Measurements from ENCODE around the gene STON1. TPM values are rescaled to one million over a fixed set of nuclear protein-coding genes. Genes with fewer than 3 reads are reported as not detected.

STON1 gene
- total RNA-seq, 1 donor from 2014 or later: 35.2 TPM

GRCh38 chr2:48483916-48484315, 46.0 kb upstream of the STON1 start:
- TF ChIP-seq, protein P1, sequence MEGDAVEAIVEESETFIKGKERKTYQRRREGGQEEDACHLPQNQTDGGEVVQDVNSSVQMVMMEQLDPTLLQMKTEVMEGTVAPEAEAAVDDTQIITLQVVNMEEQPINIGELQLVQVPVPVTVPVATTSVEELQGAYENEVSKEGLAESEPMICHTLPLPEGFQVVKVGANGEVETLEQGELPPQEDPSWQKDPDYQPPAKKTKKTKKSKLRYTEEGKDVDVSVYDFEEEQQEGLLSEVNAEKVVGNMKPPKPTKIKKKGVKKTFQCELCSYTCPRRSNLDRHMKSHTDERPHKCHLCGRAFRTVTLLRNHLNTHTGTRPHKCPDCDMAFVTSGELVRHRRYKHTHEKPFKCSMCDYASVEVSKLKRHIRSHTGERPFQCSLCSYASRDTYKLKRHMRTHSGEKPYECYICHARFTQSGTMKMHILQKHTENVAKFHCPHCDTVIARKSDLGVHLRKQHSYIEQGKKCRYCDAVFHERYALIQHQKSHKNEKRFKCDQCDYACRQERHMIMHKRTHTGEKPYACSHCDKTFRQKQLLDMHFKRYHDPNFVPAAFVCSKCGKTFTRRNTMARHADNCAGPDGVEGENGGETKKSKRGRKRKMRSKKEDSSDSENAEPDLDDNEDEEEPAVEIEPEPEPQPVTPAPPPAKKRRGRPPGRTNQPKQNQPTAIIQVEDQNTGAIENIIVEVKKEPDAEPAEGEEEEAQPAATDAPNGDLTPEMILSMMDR (IDR thresholded peaks at IDR 0.05): no peak
- Histone ChIP-seq H3K27me3 (no peaks in the 10 kb centered on the region), H3K27ac (no peak overlapping the region), H3K4me1 (peaks cover 28% of the 10 kb centered on the region), H3K36me3 (peaks cover 59% of the 10 kb centered on the region), H3K4me3 (no peak overlapping the region), H3K9me3 (no peaks in the 10 kb centered on the region)
- intact Hi-C loops (cut with DNase I): no loop called here
- DNase-seq (no peak), ATAC-seq (no peak)

- TF ChIP-seq, protein P1 (IDR thresholded peaks at IDR 0.05): no peak
- intact Hi-C loops (cut with DNase I): no loop called here
- ATAC-seq: no peak
- Histone ChIP-seq H3K4me1 (no peaks in the 10 kb centered on the region), H3K9me3 (no peaks in the 10 kb centered on the region), H3K36me3 (peaks cover 55% of the 10 kb centered on the region), H3K4me3 (no peak overlapping the region), H3K27ac (no peak overlapping the region), H3K27me3 (no peaks in the 10 kb centered on the region)
- no peak for DNase-seq
Observed at GRCh38 chr2:48488545-48488944, 41.4 kb upstream of the STON1 start.

DNA sequence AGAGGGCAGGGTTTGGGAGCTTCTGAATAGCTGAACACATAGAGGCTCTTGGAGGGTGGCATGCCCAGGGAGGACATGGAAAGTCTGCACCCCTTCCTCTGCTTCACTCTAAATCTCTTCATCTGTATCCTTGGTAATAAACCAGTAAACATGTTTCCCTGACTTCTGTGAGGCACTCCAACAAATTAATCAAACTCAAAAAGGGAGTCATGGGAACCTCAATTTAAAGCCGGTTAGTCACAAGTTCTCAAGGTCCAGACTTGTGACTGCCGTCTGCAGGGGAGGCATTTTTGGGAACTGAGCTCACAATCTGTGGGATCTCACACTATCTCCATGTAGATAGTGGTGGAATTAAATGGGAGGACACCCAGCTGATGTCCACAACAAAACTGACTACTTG, 33.1 kb upstream of the STON1 start:
- TF ChIP-seq, protein P1 (IDR thresholded peaks at IDR 0.05): no peak
- H3K27ac ChIP-seq: no peak overlapping the region
- DNase-seq (no peak), ATAC-seq (no peak)
- H3K4me3 ChIP-seq: no peak overlapping the region
- intact Hi-C loops (cut with DNase I): no loop called here
- H3K4me1 ChIP-seq: no peaks in the 10 kb centered on the region
- no peaks in the 10 kb centered on the region for H3K27me3 ChIP-seq
- H3K36me3 ChIP-seq: peaks cover 54% of the 10 kb centered on the region
- no peaks in the 10 kb centered on the region for H3K9me3 ChIP-seq

DNA sequence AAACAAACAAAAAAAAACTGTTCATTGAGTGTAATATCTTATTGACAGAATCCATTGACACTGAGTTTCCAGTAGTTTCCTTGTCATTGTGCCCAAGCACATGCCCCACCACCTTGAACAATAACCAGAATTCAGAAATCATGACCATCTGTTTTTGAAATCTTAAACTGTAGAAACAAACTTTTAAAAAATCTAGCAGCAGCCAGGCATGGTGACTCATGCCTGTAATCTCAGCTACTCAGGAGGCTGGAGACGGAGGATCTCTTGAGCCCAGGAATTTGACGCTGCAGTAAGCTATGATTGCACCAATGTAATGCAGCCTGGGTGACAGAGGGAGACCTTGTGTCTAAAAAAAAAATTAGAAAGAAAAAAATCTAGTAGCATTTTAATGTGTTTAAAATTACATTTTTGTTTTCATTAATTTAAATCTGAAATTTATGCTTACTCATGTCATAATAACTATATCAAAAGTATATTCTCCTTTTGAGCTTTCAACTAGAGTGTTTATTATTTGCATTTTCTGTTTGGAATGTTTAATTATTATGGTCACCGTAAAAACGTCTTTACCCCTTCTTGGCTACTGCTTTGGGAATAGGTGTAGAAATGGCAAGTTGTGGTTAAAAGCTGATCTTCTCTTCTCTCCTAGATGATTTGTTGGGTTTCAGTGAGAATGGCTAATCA, 25.2 kb upstream of the STON1 start:
- DNase-seq: no peak
- H3K36me3 ChIP-seq: peaks cover 34% of the 10 kb centered on the region

GRCh38 chr2:48507111-48507510, 22.8 kb upstream of the STON1 start:
- TF ChIP-seq, protein P1 (IDR thresholded peaks at IDR 0.05): no peak
- ATAC-seq: no peak

More for the DNA sequence above, 25.2 kb upstream of the STON1 start:
- Histone ChIP-seq H3K9me3 (no peaks in the 10 kb centered on the region), H3K27me3 (no peaks in the 10 kb centered on the region), H3K27ac (no peak overlapping the region), H3K4me3 (no peak overlapping the region), H3K4me1 (peaks cover 21% of the 10 kb centered on the region)
- intact Hi-C loops (cut with DNase I): no loop called here
- TF ChIP-seq, protein P1 (IDR thresholded peaks at IDR 0.05): no peak
- no peak for ATAC-seq

More at GRCh38 chr2:48507111-48507510, 22.8 kb upstream of the STON1 start:
- peaks cover 46% of the 10 kb centered on the region for H3K36me3 ChIP-seq
- H3K27ac ChIP-seq: no peak overlapping the region
- intact Hi-C loops (cut with DNase I): no loop called here
- H3K4me1 ChIP-seq: peaks cover 37% of the 10 kb centered on the region
- H3K27me3 ChIP-seq: no peaks in the 10 kb centered on the region
- no peaks in the 10 kb centered on the region for H3K9me3 ChIP-seq
- H3K4me3 ChIP-seq: no peak overlapping the region
- DNase-seq: no peak
